Measurements from ENCODE around the gene MUC5AC.
"Not testable (repeated sequence)": the region's sequence is repeated elsewhere in the genome, so short reads cannot be mapped to it uniquely, and the experiment has no call there.

Gene MUC5AC

DNA sequence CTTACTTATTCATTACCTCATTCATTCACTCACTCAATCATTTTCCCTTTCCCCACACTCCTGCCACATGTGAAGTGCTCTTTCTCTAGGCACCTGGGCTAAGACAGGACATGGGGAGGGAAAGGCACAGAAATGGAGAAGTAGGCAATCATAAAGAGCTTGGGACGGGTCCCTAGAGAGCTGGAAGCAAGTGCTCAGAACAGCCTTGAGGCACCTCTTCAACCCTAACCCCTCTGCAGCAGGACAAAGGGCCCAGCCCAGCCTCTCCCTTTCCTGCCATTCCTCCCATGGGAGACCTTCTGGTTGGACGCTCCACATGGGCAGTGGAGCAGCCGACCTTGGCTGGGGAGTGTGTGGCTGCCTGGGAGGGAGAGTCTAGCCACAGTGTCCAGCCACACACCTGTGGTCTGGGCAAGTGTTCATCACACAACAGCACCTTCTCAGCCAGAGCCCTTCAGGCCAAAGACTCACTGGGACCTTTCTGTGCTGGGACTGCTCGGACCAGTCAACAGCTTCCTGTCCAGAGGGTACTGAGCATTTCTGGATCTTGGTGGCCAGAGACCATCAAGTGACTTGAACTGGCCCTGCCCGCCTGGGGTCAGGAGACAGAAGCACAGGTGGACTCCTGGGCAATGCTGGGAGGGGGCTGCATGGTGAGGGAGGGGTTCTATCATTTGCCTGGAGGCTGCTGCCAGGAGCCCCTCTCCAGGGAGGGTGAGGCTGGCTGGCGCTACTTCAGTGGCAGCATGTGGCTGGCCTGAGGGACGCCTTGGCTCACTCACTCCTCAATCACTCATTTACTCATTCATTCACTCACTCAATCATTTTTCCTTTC, 1.0 kb upstream of the MUC5AC start:
- H3K27ac ChIP-seq, result no peak overlapping the region
- no peak for TF ChIP-seq ZFX (IDR thresholded peaks at IDR 0.05; ENCODE audit: borderline replicate concordance)
- TF ChIP-seq, protein P1, sequence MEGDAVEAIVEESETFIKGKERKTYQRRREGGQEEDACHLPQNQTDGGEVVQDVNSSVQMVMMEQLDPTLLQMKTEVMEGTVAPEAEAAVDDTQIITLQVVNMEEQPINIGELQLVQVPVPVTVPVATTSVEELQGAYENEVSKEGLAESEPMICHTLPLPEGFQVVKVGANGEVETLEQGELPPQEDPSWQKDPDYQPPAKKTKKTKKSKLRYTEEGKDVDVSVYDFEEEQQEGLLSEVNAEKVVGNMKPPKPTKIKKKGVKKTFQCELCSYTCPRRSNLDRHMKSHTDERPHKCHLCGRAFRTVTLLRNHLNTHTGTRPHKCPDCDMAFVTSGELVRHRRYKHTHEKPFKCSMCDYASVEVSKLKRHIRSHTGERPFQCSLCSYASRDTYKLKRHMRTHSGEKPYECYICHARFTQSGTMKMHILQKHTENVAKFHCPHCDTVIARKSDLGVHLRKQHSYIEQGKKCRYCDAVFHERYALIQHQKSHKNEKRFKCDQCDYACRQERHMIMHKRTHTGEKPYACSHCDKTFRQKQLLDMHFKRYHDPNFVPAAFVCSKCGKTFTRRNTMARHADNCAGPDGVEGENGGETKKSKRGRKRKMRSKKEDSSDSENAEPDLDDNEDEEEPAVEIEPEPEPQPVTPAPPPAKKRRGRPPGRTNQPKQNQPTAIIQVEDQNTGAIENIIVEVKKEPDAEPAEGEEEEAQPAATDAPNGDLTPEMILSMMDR (IDR thresholded peaks at IDR 0.05), result no peak

DNA sequence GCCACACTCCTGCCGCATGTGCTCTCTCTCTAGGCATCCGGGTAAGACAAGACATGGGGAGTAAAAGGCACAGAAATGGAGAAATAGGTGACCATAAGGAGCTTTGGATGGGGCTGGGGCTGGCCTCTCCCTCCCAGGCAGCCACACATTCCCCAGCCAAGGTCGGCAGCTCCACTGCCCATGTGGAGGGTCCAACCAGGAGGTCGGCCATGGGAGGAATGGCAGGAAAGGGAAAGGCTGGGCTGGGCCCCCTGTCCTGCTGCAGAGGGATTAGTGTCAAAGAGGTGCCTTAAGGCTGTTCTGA, 460 bp upstream of the MUC5AC start:
- TF ChIP-seq, protein P1 (IDR thresholded peaks at IDR 0.05), result no peak
- TF ChIP-seq ZFX (IDR thresholded peaks at IDR 0.05; ENCODE audit: borderline replicate concordance), result no peak
- no peak overlapping the region for H3K27ac ChIP-seq

DNA sequence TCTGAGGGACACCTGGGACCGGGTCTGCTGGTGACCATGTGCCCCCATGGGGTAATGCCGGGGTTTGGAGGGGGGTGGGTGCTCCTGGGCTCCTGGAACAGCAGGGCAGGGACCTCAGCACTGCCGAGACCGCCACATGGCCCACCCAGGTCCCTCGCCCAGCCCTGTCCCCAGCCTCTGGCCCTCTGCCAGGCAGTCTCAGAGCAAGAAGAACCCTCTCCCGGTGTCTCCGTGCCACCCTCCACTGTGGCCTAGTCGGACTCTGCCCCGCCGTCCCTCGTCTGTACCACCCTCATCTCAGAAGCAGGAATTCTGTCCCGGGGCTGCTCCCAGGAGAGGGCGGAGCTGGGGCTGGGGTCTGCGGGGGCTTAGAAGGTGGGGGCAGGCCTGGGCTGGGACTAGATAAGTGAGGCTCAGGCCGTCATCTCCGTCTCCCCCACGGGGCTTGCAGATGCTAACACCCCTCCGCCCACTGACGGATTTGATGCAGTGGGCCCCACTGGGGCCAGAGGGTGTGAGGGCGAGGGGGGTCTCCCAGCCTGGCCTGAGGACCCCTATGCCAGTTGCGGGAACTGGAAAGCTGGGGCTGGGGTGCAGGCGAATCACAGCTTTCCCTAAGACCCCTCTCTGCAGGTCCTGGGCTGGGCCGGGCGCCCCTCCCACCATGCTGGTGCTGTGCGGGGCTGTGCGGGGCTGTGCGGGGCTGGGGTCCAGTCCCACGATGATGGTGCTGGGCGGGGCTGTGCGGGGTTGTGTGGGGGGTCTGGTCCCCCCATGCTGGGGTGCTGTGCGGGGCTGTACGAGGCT, 1.1 kb downstream of the MUC5AC start:
- TF ChIP-seq ZFX (IDR thresholded peaks at IDR 0.05; ENCODE audit: borderline replicate concordance), result no peak
- TF ChIP-seq, protein P1 (IDR thresholded peaks at IDR 0.05), result no peak
- no peak overlapping the region for H3K27ac ChIP-seq

DNA sequence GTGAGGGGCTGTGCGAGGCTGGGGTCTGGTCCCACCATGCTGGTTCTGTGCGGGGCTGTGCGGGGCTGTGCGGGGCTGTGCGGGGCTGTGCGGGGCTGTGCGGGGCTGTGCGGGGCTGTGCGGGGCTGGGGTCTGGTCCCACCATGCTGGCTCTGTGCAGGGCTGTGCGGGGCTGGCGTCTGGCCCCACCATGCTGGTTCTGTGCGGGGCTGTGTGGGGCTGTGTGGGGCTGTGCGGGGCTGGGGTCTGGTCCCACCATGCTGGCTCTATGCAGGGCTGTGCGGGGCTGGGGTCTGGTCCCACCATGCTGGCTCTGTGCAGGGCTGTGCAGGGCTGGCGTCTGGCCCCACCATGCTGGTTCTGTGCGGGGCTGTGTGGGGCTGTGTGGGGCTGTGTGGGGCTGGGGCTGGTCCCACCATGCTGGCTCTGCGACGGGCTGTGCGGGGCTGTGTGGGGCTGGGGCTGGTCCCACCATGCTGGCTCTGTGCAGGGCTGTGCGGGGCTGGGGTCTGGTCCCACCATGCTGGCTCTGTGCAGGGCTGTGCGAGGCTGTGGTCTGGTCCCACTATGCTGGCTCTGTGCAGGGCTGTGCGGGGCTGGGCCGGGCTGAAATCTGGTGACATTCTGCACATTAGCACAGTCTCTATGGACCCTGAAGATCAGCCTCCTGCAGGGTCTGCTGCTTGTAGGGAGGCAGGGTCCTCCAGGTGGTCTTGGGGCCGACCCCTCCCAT, 1.9 kb downstream of the MUC5AC start:
- H3K27ac ChIP-seq, result not testable (repeated sequence)

DNA sequence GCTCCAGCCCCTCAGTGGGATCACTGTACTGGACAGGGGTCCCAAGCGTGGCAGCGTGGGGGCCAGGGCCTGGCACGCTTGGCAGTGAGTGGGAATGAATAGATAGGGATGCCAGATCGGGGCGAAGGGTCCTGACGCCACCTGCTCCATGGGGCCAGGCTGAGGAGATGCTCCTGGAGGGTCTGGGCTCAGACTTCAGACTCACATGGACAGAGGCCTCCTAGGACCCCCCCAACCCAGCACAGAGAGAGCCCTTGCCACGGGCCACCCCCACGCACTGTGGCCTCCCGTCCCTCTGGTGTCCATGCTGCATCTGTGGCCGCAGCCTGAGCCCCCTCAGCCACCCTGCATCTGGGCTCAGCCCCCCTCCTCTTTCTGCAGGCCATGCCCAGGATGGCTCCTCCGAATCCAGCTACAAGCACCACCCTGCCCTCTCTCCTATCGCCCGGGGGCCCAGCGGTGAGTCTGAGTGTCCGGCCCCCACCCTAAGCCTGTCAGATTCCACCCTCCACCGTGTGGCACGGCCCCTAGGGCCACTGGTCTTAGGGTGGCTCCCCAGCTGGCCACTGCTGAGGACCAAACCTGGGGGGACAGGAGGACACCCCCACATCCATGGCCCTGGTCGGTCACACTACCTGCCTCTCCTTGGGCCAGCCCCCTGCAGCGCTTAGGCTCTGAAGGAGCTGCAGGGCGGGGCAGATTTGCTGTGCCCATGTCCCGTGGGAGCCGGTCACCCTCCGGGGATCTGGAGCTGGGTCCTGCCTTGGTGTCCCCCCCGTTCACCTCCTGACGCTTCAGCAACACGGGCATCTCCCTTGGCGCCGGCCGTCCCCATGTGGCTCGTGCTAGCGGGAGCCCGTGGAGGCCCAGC, 2.7 kb downstream of the MUC5AC start:
- H3K27ac ChIP-seq, result no peak overlapping the region
- TF ChIP-seq, protein P1 (IDR thresholded peaks at IDR 0.05), result no peak
- no peak for TF ChIP-seq ZFX (IDR thresholded peaks at IDR 0.05; ENCODE audit: borderline replicate concordance)

DNA sequence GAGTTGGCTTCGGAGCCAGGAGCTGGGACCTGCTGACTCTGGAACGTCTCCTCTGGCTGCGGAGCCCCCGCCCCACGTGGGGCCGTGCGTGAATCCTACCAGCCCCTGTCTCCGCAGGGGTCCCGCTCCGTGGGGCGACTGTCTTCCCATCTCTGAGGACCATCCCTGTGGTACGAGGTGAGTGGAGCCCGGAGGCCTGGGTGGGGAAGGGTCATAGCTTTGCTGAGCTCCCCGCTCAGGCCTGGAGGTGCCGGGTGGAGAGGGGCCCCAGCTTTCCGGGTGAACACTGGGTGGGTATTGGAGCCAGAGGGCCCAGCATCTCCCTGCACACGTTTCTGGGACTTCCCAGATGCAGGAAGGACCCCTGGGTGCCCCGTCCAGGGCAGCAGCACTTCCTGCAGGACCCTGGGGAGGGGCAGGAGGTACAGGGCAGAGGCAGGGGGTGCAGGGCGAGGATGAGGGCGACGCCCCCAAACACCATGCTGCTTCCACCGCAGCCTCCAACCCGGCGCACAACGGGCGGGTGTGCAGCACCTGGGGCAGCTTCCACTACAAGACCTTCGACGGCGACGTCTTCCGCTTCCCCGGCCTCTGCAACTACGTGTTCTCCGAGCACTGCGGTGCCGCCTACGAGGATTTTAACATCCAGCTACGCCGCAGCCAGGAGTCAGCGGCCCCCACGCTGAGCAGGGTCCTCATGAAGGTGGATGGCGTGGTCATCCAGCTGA, 3.8 kb downstream of the MUC5AC start:
- no peak overlapping the region for H3K27ac ChIP-seq

More for the DNA sequence above, 3.8 kb downstream of the MUC5AC start:
- TF ChIP-seq ZFX (IDR thresholded peaks at IDR 0.05; ENCODE audit: borderline replicate concordance), result no peak
- TF ChIP-seq, protein P1 (IDR thresholded peaks at IDR 0.05), result no peak
